Suppressor macrophage treated with lipopolysaccharide for 4 hours (primary cell): Measurements from ENCODE around the gene KIF12.
"Not testable (repeated sequence)": the region's sequence is repeated elsewhere in the genome, so short reads cannot be mapped to it uniquely, and the experiment has no call there.

Experiments
- DNase-seq: peaks from one replicate; pipeline ENCODE4 v3.0.0-alpha.2; 2020

KIF12 gene

GRCh38 chr9:114061292-114061691 is 37.8 kb downstream of the KIF12 start:
- no peak for DNase-seq

- no peak for DNase-seq
Observed at GRCh38 chr9:114060711-114061110, 38.4 kb downstream of the KIF12 start.

GRCh38 chr9:114060070-114060469 is 39.0 kb downstream of the KIF12 start:
- no peak for DNase-seq

GRCh38 chr9:114059047-114059803 is 39.9 kb downstream of the KIF12 start:
- no peak for DNase-seq

- no peak for DNase-seq
Observed at GRCh38 chr9:114058688-114059046, 40.4 kb downstream of the KIF12 start.

- no peak for DNase-seq
Observed at GRCh38 chr9:114057161-114057885, 41.8 kb downstream of the KIF12 start.

- no peak for DNase-seq
Observed at GRCh38 chr9:114056527-114056926, 42.6 kb downstream of the KIF12 start.

GRCh38 chr9:114055894-114056293 is 43.2 kb downstream of the KIF12 start:
- no peak for DNase-seq

- DNase-seq, result no peak
Observed at GRCh38 chr9:114055061-114055460, 44.0 kb downstream of the KIF12 start.

- no peak for DNase-seq
Observed at GRCh38 chr9:114054191-114054690, 44.9 kb downstream of the KIF12 start.

GRCh38 chr9:114053246-114054005 is 45.7 kb downstream of the KIF12 start:
- no peak for DNase-seq

- no peak for DNase-seq
Observed at GRCh38 chr9:114051706-114052105, 47.4 kb downstream of the KIF12 start.

- no peak for DNase-seq
Observed at GRCh38 chr9:114051281-114051680, 47.8 kb downstream of the KIF12 start.

- DNase-seq, result no peak
Observed at GRCh38 chr9:114050646-114051045, 48.4 kb downstream of the KIF12 start.

GRCh38 chr9:114050226-114050568 is 48.9 kb downstream of the KIF12 start:
- no peak for DNase-seq

- no peak for DNase-seq
Observed at GRCh38 chr9:114049441-114050225, 49.5 kb downstream of the KIF12 start.

- DNase-seq, result no peak
Observed at GRCh38 chr9:114048533-114049415, 50.3 kb downstream of the KIF12 start.

GRCh38 chr9:114047717-114048116 is 51.4 kb downstream of the KIF12 start:
- no peak for DNase-seq

- DNase-seq, result no peak
Observed at GRCh38 chr9:114046875-114047274, 52.2 kb downstream of the KIF12 start.

GRCh38 chr9:114046237-114046755 is 52.8 kb downstream of the KIF12 start:
- DNase-seq, result no peak

GRCh38 chr9:114043660-114044059 is 55.4 kb downstream of the KIF12 start:
- DNase-seq, result not testable (repeated sequence)
